IMR-90 (cell line): ENCODE measurements around the gene TXNRD1.

Experiments used
- CEBPB ChIP-seq: IDR thresholded peaks from 2 replicates; pipeline ENCODE4 v1.6.1; 2012; ENCODE audit warnings: low read depth, low read length, improper control_type of control experiment
- CTCF ChIP-seq: conservative IDR thresholded peaks from 2 replicates; pipeline ENCODE4 v1.5.1; 2012; ENCODE audit warnings: mild to moderate bottlenecking, low read depth, low read length, improper control_type of control experiment
- POLR2A ChIP-seq: IDR thresholded peaks from 2 replicates; pipeline ENCODE4 v1.6.1; 2012; ENCODE audit warnings: mild to moderate bottlenecking, low read depth, low read length
- SMC3 ChIP-seq: fragments of 150-350 bp; IDR thresholded peaks from 2 replicates; pipeline ENCODE4 v1.6.1; 2016; ENCODE audit warnings: low read depth, mild to moderate bottlenecking, antibody characterized with exemption, low read length, moderate library complexity

GRCh38 chr12:104279164-104279563 is 63.6 kb downstream of the TXNRD1 start:
- TF ChIP-seq CTCF (no peak), CEBPB (no peak), POLR2A (no peak), SMC3 (no peak)
